ENCODE results near the gene PEDS1.

Gene PEDS1

GRCh38 chr20:50194831-50195523 lies 41.5 kb upstream of the PEDS1 start:
- Histone ChIP-seq H3K4me3 (replicated peaks; ENCODE audit: insufficient read depth, low read length) (no peak overlapping the region), H3K27me3 (ENCODE audit: insufficient read depth, poor library complexity, severe bottlenecking) (no peaks in the 10 kb centered on the region), H3K27ac (replicated peaks) (no peak overlapping the region)
- DNase-seq (ENCODE audit: low read depth in 1 of 2, low spot score in 1 of 2) = no peak
- TF ChIP-seq GABPA (IDR thresholded peaks at IDR 0.05; ENCODE audit: low read depth) (no peak), CTCF (IDR thresholded peaks at IDR 0.05; ENCODE audit: insufficient read depth, low read length) (no peak), POLR2AphosphoS5 (IDR thresholded peaks at IDR 0.05; ENCODE audit: low read depth) (no peak), REST (IDR thresholded peaks at IDR 0.05; ENCODE audit: insufficient replicate concordance, low read depth) (no peak), SPI1 (IDR thresholded peaks at IDR 0.05; ENCODE audit: borderline replicate concordance, low read depth) (no peak)

- H3K27me3 ChIP-seq (ENCODE audit: insufficient read depth, poor library complexity, severe bottlenecking) = no peaks in the 10 kb centered on the region
- H3K4me3 ChIP-seq (replicated peaks; ENCODE audit: insufficient read depth, low read length) = peak overlapping the region; percentile 74
- no peak overlapping the region for H3K27ac ChIP-seq (replicated peaks)
- no peak for DNase-seq (ENCODE audit: low read depth in 1 of 2, low spot score in 1 of 2)
- TF ChIP-seq CTCF (IDR thresholded peaks at IDR 0.05; ENCODE audit: insufficient read depth, low read length) = no peak
- no peak for TF ChIP-seq REST (IDR thresholded peaks at IDR 0.05; ENCODE audit: insufficient replicate concordance, low read depth)
- TF ChIP-seq POLR2AphosphoS5 (IDR thresholded peaks at IDR 0.05; ENCODE audit: low read depth) = no peak
These were observed 40.9 kb upstream of the PEDS1 start for GRCh38 chr20:50194422-50194830.

DNA sequence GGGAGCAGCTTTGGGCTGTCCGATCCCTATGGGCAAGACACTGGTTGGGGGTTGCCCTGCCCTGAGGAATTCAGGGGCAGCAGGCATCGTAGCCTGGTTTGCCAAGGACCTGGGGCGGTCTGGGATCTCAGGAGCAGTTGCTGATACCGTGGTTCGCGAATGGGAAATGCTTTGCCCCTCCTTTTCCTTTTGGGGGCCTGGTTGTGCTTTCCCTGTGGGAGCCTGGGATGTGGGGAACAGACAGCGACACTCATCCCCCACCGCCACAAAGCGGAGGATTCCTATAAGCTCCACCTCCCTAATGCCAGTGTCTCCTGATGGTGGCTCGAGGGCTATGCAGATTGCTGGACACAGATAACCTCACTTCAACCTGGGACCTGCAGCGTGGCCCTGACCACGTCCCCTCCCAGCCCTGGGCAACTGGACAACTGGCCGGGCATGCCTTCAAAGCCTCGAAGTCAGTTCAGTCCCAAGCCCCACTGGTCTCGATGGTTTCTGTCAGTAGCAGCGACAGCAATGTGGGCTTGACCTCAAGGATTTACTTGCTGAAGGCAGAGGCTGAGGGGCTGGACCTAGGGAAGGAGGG lies 40.4 kb upstream of the PEDS1 start:
- TF ChIP-seq REST (IDR thresholded peaks at IDR 0.05; ENCODE audit: insufficient replicate concordance, low read depth) = no peak
- no peak; the same call in 1 of the 2 replicates for TF ChIP-seq POLR2AphosphoS5 (IDR thresholded peaks at IDR 0.05; ENCODE audit: low read depth)
- no peak for TF ChIP-seq SPI1 (IDR thresholded peaks at IDR 0.05; ENCODE audit: borderline replicate concordance, low read depth)
- no peak for TF ChIP-seq CTCF (IDR thresholded peaks at IDR 0.05; ENCODE audit: insufficient read depth, low read length)
- TF ChIP-seq GABPA (IDR thresholded peaks at IDR 0.05; ENCODE audit: low read depth) = no peak
- peak overlapping the region; percentile 90; the same call in 1 of the 2 replicates for H3K27ac ChIP-seq (replicated peaks)
- peak overlapping the region; percentile 74 for H3K4me3 ChIP-seq (replicated peaks; ENCODE audit: insufficient read depth, low read length)
- DNase-seq (ENCODE audit: low read depth in 1 of 2, low spot score in 1 of 2) = no peak
- no peaks in the 10 kb centered on the region for H3K27me3 ChIP-seq (ENCODE audit: insufficient read depth, poor library complexity, severe bottlenecking)

Data from HL-60 (cell line).